SK-N-SH treated with all-trans-retinoic acid at 6 μM for 48 hours (cell line): ENCODE results near the gene CAMK4.

ENCODE experiments used
- ARNTL ChIP-seq: fragments of 450-650 bp; formaldehyde crosslinking; IDR thresholded peaks from 2 replicates; pipeline ENCODE4 v1.5.0; 2020; ENCODE audit warnings: low read depth, mild to moderate bottlenecking, moderate library complexity, borderline replicate concordance
- CREB5 ChIP-seq: fragments of 250-450 bp; sonication (Bioruptor Pico); IDR thresholded peaks from 2 replicates; pipeline ENCODE4 v1.5.1; 2020; ENCODE audit warnings: low read depth, mild to moderate bottlenecking, moderate library complexity
- RARB ChIP-seq: fragments of 250-450 bp; sonication (Bioruptor Pico); IDR thresholded peaks from 2 replicates; pipeline ENCODE4 v1.8.0; 2021; ENCODE audit warnings: mild to moderate bottlenecking, moderate library complexity
- TSHZ2 ChIP-seq: fragments of 250-450 bp; sonication (Bioruptor Pico); IDR thresholded peaks from 2 replicates; pipeline ENCODE4 v1.5.0; 2020; ENCODE audit warnings: mild to moderate bottlenecking, moderate library complexity

- TF ChIP-seq RARB (CRISPR knock-in tag) (no peak), ARNTL (no peak), CREB5 (CRISPR knock-in tag) (no peak), TSHZ2 (CRISPR knock-in tag) (no peak)
Measured at GRCh38 chr5:111488353-111488752, 264.2 kb downstream of the CAMK4 start.
